Liver (tissue), 9 donors: ENCODE data around the gene KYNU. TPM values are rescaled to one million over a fixed set of nuclear protein-coding genes. Genes with fewer than 3 reads are reported as not detected.

Experiments
- DNase-seq: peaks from one replicate; pipeline ENCODE4 v3.0.0-alpha.2; 2017; ENCODE audit warnings: low spot score
- H3K27ac ChIP-seq, 2 donors: one replicate each; pipeline ENCODE4 v1.7.0; 2013; ENCODE audit warnings: inconsistent platforms in 2 of 2, low read length in 2 of 2, control low read depth in 1 of 2, low read depth in 1 of 2, mild to moderate bottlenecking in 1 of 2
- H3K27me3 ChIP-seq, 4 donors: one replicate each; pipeline versions ENCODE4 v1.6.1 to v1.7.0; 2013; ENCODE audit warnings: low read length in 3 of 4, inconsistent platforms in 1 of 4, mild to moderate bottlenecking in 1 of 4, moderate library complexity in 1 of 4; ENCODE audit not compliant: control insufficient read depth in 4 of 4, insufficient read depth in 4 of 4
- H3K36me3 ChIP-seq, 4 donors: one replicate each; pipeline versions ENCODE4 v1.6.1 to v1.7.0; 2013; ENCODE audit warnings: low read length in 3 of 4, mild to moderate bottlenecking in 3 of 4, low read depth in 1 of 4, moderate library complexity in 1 of 4; ENCODE audit not compliant: control insufficient read depth in 4 of 4, insufficient read depth in 3 of 4
- H3K4me1 ChIP-seq, 4 donors: one replicate each; pipeline versions ENCODE4 v1.6.1 to v1.7.0; 2013; ENCODE audit warnings: low read length in 3 of 4, mild to moderate bottlenecking in 3 of 4, moderate library complexity in 1 of 4; ENCODE audit not compliant: control insufficient read depth in 4 of 4, insufficient read depth in 4 of 4
- H3K4me3 ChIP-seq, 3 donors: one replicate each; pipeline versions ENCODE4 v1.6.1 to v1.7.0; 2013; ENCODE audit warnings: low read length in 3 of 3, control low read depth in 1 of 3, low read depth in 1 of 3, mild to moderate bottlenecking in 1 of 3
- H3K9ac ChIP-seq, 2 donors: one replicate each; pipeline ENCODE4 v1.7.0; 2013; ENCODE audit warnings: low read length in 2 of 2, mild to moderate bottlenecking in 2 of 2, moderate library complexity in 2 of 2, control low read depth in 1 of 2, low read depth in 1 of 2
- H3K9me3 ChIP-seq, 4 donors: one replicate each; pipeline versions ENCODE4 v1.6.1 to v1.7.0; 2013; ENCODE audit warnings: low read length in 3 of 4; ENCODE audit not compliant: control insufficient read depth in 4 of 4
- EGR1 ChIP-seq, 2 donors: IDR thresholded peaks; 2 replicates each; pipeline ENCODE4 v1.6.1; 2016 to 2018; ENCODE audit warnings: antibody characterized with exemption in 2 of 2, low read depth in 2 of 2
- FOXA1 ChIP-seq: IDR thresholded peaks from 2 replicates; pipeline ENCODE4 v1.6.1; 2016; ENCODE audit warnings: antibody characterized with exemption
- FOXA2 ChIP-seq: IDR thresholded peaks from 2 replicates; pipeline ENCODE4 v1.6.1; 2016; ENCODE audit warnings: antibody characterized with exemption
- GABPA ChIP-seq, 2 donors: IDR thresholded peaks in 1 of 2; conservative IDR thresholded peaks in 1 of 2; 2 replicates each; pipeline ENCODE4 v1.6.1; 2016; ENCODE audit warnings: antibody characterized with exemption in 2 of 2, mild to moderate bottlenecking in 1 of 2, moderate library complexity in 1 of 2
- HNF4A ChIP-seq, 2 donors: conservative IDR thresholded peaks; 2 replicates each; pipeline ENCODE4 v1.6.1; 2016; ENCODE audit warnings: antibody characterized with exemption in 2 of 2, mild to moderate bottlenecking in 2 of 2
- HNF4G ChIP-seq: IDR thresholded peaks from 2 replicates; pipeline ENCODE4 v1.6.1; 2016; ENCODE audit warnings: antibody characterized with exemption
- JUND ChIP-seq, 2 donors: IDR thresholded peaks; 2 replicates each; pipeline ENCODE4 v1.6.1; 2016; ENCODE audit warnings: antibody characterized with exemption in 2 of 2
- NR2F2 ChIP-seq: IDR thresholded peaks from 2 replicates; pipeline ENCODE4 v1.6.1; 2016; ENCODE audit warnings: antibody characterized with exemption
- RAD21 ChIP-seq, 2 donors: IDR thresholded peaks; 2 replicates each; pipeline ENCODE4 v1.6.1; 2016; ENCODE audit warnings: antibody characterized with exemption in 2 of 2, mild to moderate bottlenecking in 2 of 2
- RXRA ChIP-seq, 2 donors: IDR thresholded peaks; 2 replicates each; pipeline ENCODE4 v1.6.1; 2017 to 2018; ENCODE audit warnings: antibody characterized with exemption in 2 of 2, mild to moderate bottlenecking in 1 of 2
- SP1 ChIP-seq: IDR thresholded peaks from 2 replicates; pipeline ENCODE4 v1.6.1; 2018; ENCODE audit warnings: antibody characterized with exemption, mild to moderate bottlenecking
- TAF1 ChIP-seq: conservative IDR thresholded peaks from 2 replicates; pipeline ENCODE4 v1.6.1; 2016; ENCODE audit warnings: antibody characterized with exemption, mild to moderate bottlenecking
- ZBTB33 ChIP-seq: IDR thresholded peaks from 2 replicates; pipeline ENCODE4 v1.6.1; 2016; ENCODE audit warnings: antibody characterized with exemption
- WGBS: extraction: QIAGEN DNeasy Blood & Tissue Kit; methylation state at CpG from one replicate; pipeline ENCODE4 v1.1.7; 2013; 5-methylcytosine and 5-hydroxymethylcytosine counted together
- polyA plus RNA-seq, 2 donors: library from polyadenylated mRNA; stranded (reverse) in 1 of 2; unstranded in 1 of 2; fragments of 200-250 nt in 1 of 2; fragments of >200 nt in 1 of 2; fragmentation: Nextera tagmentation in 1 of 2; extraction: Ambion mirVana in 1 of 2; gene quantifications; one replicate each; pipeline versions ENCODE4 v1.2.1 to v1.2.3, GENCODE V29; 2013 to 2015
- total RNA-seq, 2 donors: library from RNA; depleted of rRNA; stranded (reverse); fragments of >200 nt; gene quantifications; one replicate each; pipeline ENCODE4 v1.2.3, GENCODE V29; 2014
- TF ChIP-seq, protein P1 (sequence below): IDR thresholded peaks from 2 replicates; pipeline ENCODE4 v1.6.1; 2016; ENCODE audit warnings: antibody characterized with exemption
- TF ChIP-seq, protein P2 (sequence below): fragments of 150-350 bp; IDR thresholded peaks from 2 replicates; pipeline ENCODE4 v1.5.1; 2017; ENCODE audit warnings: improper control_type of control experiment, low read depth, low read length; ENCODE audit not compliant: missing input control
- donor health status: healthy.
- donor health status: healthy.
- donor health status: healthy.
- donor health status: healthy.
- donor health status: healthy.

The KYNU gene
- total and polyA plus RNA-seq, 4 donors, result 24.0 to 64.3 (median 32.8) TPM

- no peak overlapping the region for H3K9ac ChIP-seq
- TF ChIP-seq SP1 (no peak), JUND (IDR thresholded peaks at IDR 0.05) (no peak)
- TF ChIP-seq, protein P1, sequence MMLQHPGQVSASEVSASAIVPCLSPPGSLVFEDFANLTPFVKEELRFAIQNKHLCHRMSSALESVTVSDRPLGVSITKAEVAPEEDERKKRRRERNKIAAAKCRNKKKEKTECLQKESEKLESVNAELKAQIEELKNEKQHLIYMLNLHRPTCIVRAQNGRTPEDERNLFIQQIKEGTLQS, result no peak
- H3K4me3 ChIP-seq, result no peak overlapping the region
- no peaks in the 10 kb centered on the region for H3K9me3 ChIP-seq
- no peak overlapping the region for H3K27ac ChIP-seq
- H3K4me1 ChIP-seq, result peaks cover 1 to 22% (median 16%) of the 10 kb centered on the region in 4 donors
- no peak for DNase-seq
- H3K27me3 ChIP-seq, result no peaks in the 10 kb centered on the region
- H3K36me3 ChIP-seq, result peaks cover 0 to 24% (median 7%) of the 10 kb centered on the region in 4 donors
Observed at GRCh38 chr2:142883526-142883925, 6.1 kb downstream of the KYNU start.

DNA sequence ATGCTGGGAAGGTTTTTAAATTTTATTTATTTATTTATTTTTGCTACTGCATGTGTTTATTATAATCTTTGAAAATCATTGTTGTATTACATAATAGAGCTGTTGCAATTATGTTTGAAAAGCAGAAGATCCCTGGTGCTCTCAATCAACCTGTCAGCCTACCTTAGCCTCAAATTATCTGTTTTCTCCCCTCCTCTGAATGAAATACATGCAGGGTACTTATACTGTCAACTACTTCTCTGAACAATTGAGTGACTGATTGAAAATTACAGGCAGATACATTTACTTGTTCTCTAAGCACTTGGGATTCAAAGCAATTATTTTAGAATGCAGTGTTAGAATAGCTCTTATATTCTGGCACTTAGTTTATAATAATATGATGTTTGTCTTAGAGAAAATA, 8.1 kb downstream of the KYNU start:
- no peak for DNase-seq
- H3K9ac ChIP-seq, result no peak overlapping the region
- peaks cover 0 to 28% (median 12%) of the 10 kb centered on the region in 4 donors for H3K36me3 ChIP-seq
- no peak for TF ChIP-seq RXRA (IDR thresholded peaks at IDR 0.05)
- TF ChIP-seq, protein P2, sequence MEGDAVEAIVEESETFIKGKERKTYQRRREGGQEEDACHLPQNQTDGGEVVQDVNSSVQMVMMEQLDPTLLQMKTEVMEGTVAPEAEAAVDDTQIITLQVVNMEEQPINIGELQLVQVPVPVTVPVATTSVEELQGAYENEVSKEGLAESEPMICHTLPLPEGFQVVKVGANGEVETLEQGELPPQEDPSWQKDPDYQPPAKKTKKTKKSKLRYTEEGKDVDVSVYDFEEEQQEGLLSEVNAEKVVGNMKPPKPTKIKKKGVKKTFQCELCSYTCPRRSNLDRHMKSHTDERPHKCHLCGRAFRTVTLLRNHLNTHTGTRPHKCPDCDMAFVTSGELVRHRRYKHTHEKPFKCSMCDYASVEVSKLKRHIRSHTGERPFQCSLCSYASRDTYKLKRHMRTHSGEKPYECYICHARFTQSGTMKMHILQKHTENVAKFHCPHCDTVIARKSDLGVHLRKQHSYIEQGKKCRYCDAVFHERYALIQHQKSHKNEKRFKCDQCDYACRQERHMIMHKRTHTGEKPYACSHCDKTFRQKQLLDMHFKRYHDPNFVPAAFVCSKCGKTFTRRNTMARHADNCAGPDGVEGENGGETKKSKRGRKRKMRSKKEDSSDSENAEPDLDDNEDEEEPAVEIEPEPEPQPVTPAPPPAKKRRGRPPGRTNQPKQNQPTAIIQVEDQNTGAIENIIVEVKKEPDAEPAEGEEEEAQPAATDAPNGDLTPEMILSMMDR, result no peak
- TF ChIP-seq SP1, result no peak
- no peak for TF ChIP-seq FOXA1
- no peak overlapping the region for H3K27ac ChIP-seq
- H3K27me3 ChIP-seq, result no peaks in the 10 kb centered on the region
- no peaks in the 10 kb centered on the region for H3K9me3 ChIP-seq
- H3K4me1 ChIP-seq, result peaks cover 1 to 8% (median 6%) of the 10 kb centered on the region in 4 donors
- no peak overlapping the region for H3K4me3 ChIP-seq

- DNase-seq, result no peak
- no peak overlapping the region for H3K9ac ChIP-seq
- no peaks in the 10 kb centered on the region for H3K9me3 ChIP-seq
- H3K4me3 ChIP-seq, result no peak overlapping the region
- H3K27me3 ChIP-seq, result no peaks in the 10 kb centered on the region
- 38% methylated on average over 2 of the region's 2 CpGs for WGBS
- peaks cover 2 to 20% (median 7%) of the 10 kb centered on the region in 4 donors for H3K4me1 ChIP-seq
- TF ChIP-seq RXRA (IDR thresholded peaks at IDR 0.05), result peak in 1 of 2 donors; percentile 23
- no peak for TF ChIP-seq SP1
- no peak for TF ChIP-seq NR2F2
- TF ChIP-seq JUND (IDR thresholded peaks at IDR 0.05), result no peak
- TF ChIP-seq HNF4A (conservative IDR thresholded peaks at IDR 0.05), result peak; percentile 74 to 75
- no peak for TF ChIP-seq FOXA2
- peak overlapping the region; percentile 22 to 41 for H3K27ac ChIP-seq
- H3K36me3 ChIP-seq, result peaks cover 2 to 13% (median 6%) of the 10 kb centered on the region in 4 donors
Observed at GRCh38 chr2:142892715-142893114, 15.3 kb downstream of the KYNU start.

DNA sequence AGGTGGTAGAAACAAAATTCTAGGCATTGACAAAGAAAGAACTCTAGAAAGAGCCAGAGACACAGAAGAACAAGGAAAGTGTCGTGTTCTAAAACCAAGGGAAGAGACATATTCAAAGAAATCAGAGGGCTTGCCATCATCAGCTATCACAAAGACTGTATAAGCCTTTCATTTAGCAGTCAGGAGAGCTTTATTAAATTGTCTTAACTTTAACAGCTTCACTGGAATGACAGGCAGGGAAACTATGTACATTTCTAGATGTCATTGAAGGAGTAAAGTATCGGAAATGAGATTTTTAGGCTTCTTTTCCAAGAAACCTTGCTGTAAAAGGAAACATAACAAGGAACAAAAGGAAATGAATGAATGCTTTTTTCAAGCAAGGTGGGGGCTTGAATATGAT, 15.8 kb downstream of the KYNU start:
- Histone ChIP-seq H3K27me3 (no peaks in the 10 kb centered on the region), H3K4me3 (no peak overlapping the region), H3K9ac (no peak overlapping the region), H3K4me1 (peaks cover 2 to 20% (median 7%) of the 10 kb centered on the region in 4 donors), H3K9me3 (no peaks in the 10 kb centered on the region), H3K27ac (no peak overlapping the region), H3K36me3 (peaks cover 4 to 12% (median 6%) of the 10 kb centered on the region in 4 donors)
- WGBS, result 93% methylated on average over 2 of the region's 2 CpGs
- DNase-seq, result no peak
- TF ChIP-seq, protein P2, result no peak
- no peak for TF ChIP-seq GABPA (IDR thresholded peaks at IDR 0.05 in 1 of 2, conservative IDR thresholded peaks at IDR 0.05 in 1 of 2)
- no peak for TF ChIP-seq TAF1
- TF ChIP-seq, protein P1, result no peak
- TF ChIP-seq ZBTB33, result no peak
- TF ChIP-seq NR2F2, result no peak
- TF ChIP-seq RXRA (IDR thresholded peaks at IDR 0.05), result no peak
- TF ChIP-seq RAD21 (IDR thresholded peaks at IDR 0.05), result no peak
- no peak for TF ChIP-seq HNF4G
- no peak for TF ChIP-seq JUND (IDR thresholded peaks at IDR 0.05)
- no peak for TF ChIP-seq EGR1 (IDR thresholded peaks at IDR 0.05; ENCODE audit: low read depth in 2 of 2)
